Measurements from ENCODE around the gene TENM4.

Gene TENM4

DNA sequence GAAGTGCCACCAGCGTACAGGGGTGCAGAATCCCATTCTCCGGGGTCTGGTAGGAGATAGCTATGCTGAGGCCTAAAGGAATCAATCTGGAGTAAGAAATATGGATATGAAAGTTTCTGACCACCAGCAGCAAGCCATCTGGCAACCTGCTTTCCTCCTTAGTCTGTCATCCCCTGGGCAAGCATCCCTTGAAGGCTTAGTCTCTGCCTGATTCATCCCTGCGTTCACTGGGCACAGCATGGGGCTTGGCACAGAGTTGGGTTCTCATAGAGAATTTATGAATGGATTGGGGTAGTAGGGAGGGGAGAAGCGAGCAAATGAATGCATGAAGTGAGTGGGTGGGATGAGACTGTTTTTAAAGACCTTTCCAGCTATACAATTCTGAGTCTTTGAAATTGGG, 780.4 kb downstream of the TENM4 start:
- no peak for DNase-seq (ENCODE audit: extremely low read depth, low read depth)
- TF ChIP-seq, protein P1, sequence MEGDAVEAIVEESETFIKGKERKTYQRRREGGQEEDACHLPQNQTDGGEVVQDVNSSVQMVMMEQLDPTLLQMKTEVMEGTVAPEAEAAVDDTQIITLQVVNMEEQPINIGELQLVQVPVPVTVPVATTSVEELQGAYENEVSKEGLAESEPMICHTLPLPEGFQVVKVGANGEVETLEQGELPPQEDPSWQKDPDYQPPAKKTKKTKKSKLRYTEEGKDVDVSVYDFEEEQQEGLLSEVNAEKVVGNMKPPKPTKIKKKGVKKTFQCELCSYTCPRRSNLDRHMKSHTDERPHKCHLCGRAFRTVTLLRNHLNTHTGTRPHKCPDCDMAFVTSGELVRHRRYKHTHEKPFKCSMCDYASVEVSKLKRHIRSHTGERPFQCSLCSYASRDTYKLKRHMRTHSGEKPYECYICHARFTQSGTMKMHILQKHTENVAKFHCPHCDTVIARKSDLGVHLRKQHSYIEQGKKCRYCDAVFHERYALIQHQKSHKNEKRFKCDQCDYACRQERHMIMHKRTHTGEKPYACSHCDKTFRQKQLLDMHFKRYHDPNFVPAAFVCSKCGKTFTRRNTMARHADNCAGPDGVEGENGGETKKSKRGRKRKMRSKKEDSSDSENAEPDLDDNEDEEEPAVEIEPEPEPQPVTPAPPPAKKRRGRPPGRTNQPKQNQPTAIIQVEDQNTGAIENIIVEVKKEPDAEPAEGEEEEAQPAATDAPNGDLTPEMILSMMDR (IDR thresholded peaks at IDR 0.05; ENCODE audit: low read depth, low read length) = no peak

- TF ChIP-seq, protein P1 (IDR thresholded peaks at IDR 0.05; ENCODE audit: low read depth, low read length) = no peak
- no peak for DNase-seq (ENCODE audit: extremely low read depth, low read depth)
Observed at GRCh38 chr11:78659326-78660270, 781.2 kb downstream of the TENM4 start.

DNA sequence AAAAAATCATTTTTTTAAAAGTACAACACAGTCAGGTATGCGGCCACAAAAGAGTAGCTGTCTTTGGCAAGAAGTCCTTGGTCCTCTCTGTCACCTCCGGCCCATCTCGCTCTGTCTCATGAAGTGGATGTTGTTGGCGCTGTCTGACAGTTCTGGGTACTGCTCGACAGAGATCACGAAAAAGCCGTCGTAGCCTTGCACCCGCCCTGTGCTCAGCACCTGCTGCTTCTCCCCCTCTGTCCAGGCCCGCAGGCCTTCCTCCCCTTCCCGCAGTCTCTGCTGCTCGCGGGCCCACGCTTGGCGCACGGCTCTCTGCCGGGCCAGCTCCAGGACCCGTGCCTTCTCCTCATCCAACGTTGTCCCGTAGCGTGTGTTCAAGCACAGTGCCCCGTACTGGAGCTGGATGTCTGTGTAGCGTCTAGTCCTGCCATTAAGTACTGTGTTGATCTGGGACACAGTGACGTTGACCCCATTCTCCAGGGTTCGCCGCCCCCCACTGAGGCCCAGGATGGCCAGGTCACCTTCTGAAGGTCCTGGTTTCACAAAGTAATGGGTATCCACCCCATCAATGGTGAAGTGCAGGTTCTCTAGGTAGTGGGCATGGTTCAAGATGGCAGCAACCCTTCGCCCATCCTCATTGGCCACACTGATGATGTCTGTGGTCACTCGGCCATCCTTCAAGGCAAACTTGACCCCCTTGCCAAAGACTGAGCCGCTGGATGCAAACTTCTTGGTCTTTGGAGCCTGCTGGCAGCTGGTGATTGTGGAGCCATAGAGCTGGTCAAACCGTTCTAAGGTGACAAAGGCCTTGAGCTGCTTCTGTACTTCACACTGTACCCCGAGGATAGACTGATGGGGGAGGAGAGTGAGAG, 782.6 kb downstream of the TENM4 start:
- DNase-seq (ENCODE audit: extremely low read depth, low read depth) = no peak
- TF ChIP-seq, protein P1 (IDR thresholded peaks at IDR 0.05; ENCODE audit: low read depth, low read length) = no peak

DNA sequence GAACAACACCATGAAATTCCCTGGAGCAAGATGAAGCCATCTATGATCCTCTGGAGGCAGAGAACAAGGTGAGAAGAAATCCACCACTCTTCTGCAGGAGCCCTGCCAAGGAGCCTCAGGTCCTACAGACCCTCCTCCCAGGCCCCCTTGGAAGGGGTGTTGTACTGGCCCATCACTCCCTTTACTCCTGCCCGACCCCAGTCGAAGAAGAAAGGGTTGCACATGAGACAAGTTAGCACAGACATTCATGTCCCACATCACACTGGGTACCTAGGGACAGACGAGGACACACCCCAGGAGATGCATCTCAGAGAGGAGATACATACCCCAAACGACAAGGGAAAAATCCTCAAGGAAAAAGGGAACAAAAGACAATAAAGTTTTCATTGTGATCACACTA, 783.4 kb downstream of the TENM4 start:
- TF ChIP-seq, protein P1 (IDR thresholded peaks at IDR 0.05; ENCODE audit: low read depth, low read length) = no peak
- no peak for DNase-seq (ENCODE audit: extremely low read depth, low read depth)

GRCh38 chr11:78656984-78657383, 783.8 kb downstream of the TENM4 start:
- no peak for DNase-seq (ENCODE audit: extremely low read depth, low read depth)
- TF ChIP-seq, protein P1 (IDR thresholded peaks at IDR 0.05; ENCODE audit: low read depth, low read length) = no peak

GRCh38 chr11:78656327-78656726, 784.5 kb downstream of the TENM4 start:
- TF ChIP-seq, protein P1 (IDR thresholded peaks at IDR 0.05; ENCODE audit: low read depth, low read length) = no peak
- no peak for DNase-seq (ENCODE audit: extremely low read depth, low read depth)

DNA sequence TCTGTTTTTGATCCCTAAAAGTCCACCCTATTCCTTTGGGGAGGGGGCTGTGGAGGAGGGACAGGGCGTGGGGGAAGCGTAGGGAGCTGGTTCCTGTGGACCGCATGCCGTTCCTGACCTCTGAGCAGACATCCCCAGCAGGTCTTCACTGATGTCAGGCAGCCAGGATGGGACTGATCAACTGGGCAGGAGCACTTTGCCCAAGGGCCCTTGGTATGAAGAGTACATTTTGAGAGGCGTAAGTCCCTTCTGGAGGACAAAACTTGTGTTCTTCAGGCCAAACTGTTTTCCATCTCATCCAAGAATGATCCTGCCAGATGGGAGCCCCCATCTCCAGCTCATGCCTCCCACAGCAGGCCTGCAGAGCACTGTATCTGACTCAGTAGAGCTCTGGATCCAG, 785.3 kb downstream of the TENM4 start:
- TF ChIP-seq, protein P1 (IDR thresholded peaks at IDR 0.05; ENCODE audit: low read depth, low read length) = no peak
- DNase-seq (ENCODE audit: extremely low read depth, low read depth) = no peak

Measured in AG09319 (cell line).